CD4-positive, alpha-beta memory T cell (primary cell): ENCODE data around the gene PDSS2. TPM values are rescaled to one million over a fixed set of nuclear protein-coding genes. Genes with fewer than 3 reads are reported as not detected.
A peak's percentile ranks its signal among the peaks of the same experiment; 100 is the strongest.

ENCODE experiments used
- CTCF ChIA-PET: fragments of 350-600 bp; sonication (Branson Sonifier 250); formaldehyde crosslinking; loops from one replicate; lab custom pipeline; 2021; ENCODE audit warnings: inconsistent platforms; ENCODE audit not compliant: partially characterized antibody; lab: Charles Lee
- POLR2A ChIA-PET: fragments of 350-600 bp; sonication (Branson Sonifier 250); formaldehyde crosslinking; loops from one replicate; lab custom pipeline; 2021; ENCODE audit not compliant: partially characterized antibody; lab: Charles Lee
- DNase-seq, 5 donors: peaks; one replicate each; pipeline versions ENCODE4 v3.0.0 to v3.0.0-alpha.2; 2020 to 2022; ENCODE audit warnings: mixed read lengths in 1 of 5
- H3K27ac ChIP-seq: one replicate; pipeline ENCODE4 v1.7.0; 2013; ENCODE audit warnings: low read depth, low read length
- H3K27me3 ChIP-seq: 2 replicates; pipeline ENCODE4 v1.7.0; 2013; ENCODE audit warnings: mild to moderate bottlenecking, low read length, moderate library complexity; ENCODE audit not compliant: insufficient read depth
- H3K36me3 ChIP-seq: 2 replicates; pipeline ENCODE4 v1.7.0; 2013; ENCODE audit warnings: mild to moderate bottlenecking, low read length, moderate library complexity; ENCODE audit not compliant: insufficient read depth
- H3K4me1 ChIP-seq: 2 replicates; pipeline ENCODE4 v1.7.0; 2013; ENCODE audit warnings: mild to moderate bottlenecking, low read length, moderate library complexity; ENCODE audit not compliant: insufficient read depth
- H3K4me3 ChIP-seq, 2 donors: one replicate each; pipeline ENCODE4 v1.7.0; 2013; ENCODE audit warnings: low read length in 2 of 2, mild to moderate bottlenecking in 1 of 2
- H3K9me3 ChIP-seq, 2 donors: one replicate each; pipeline ENCODE4 v1.7.0; 2013; ENCODE audit warnings: low read length in 2 of 2, control low read depth in 1 of 2; ENCODE audit not compliant: control insufficient read depth in 1 of 2
- H3K27ac Mint-ChIP-seq, 7 donors: one replicate each; pipeline ENCODE4 v1.8.0; 2020 to 2021; ENCODE audit warnings: mixed read lengths in 7 of 7, mild to moderate bottlenecking in 6 of 7, inconsistent platforms in 3 of 7, moderate library complexity in 3 of 7
- H3K27me3 Mint-ChIP-seq, 2 donors: one replicate each; pipeline ENCODE4 v1.8.0; 2020 to 2021; ENCODE audit warnings: mixed read lengths in 2 of 2
- H3K36me3 Mint-ChIP-seq, 2 donors: one replicate each; pipeline ENCODE4 v1.8.0; 2020 to 2021; ENCODE audit warnings: mixed read lengths in 2 of 2, inconsistent platforms in 1 of 2, mild to moderate bottlenecking in 1 of 2
- H3K4me1 Mint-ChIP-seq, 4 donors: one replicate each; pipeline ENCODE4 v1.8.0; 2020 to 2021; ENCODE audit warnings: mixed read lengths in 4 of 4, mild to moderate bottlenecking in 1 of 4
- H3K4me3 Mint-ChIP-seq, 8 donors: one replicate each; pipeline ENCODE4 v1.8.0; 2020 to 2021; ENCODE audit warnings: mixed read lengths in 8 of 8, mild to moderate bottlenecking in 7 of 8, moderate library complexity in 6 of 8, inconsistent platforms in 3 of 8
- H3K9me3 Mint-ChIP-seq, 8 donors: one replicate each; pipeline ENCODE4 v1.8.0; 2020 to 2021; ENCODE audit warnings: mixed read lengths in 8 of 8, mild to moderate bottlenecking in 5 of 8, inconsistent platforms in 3 of 8, moderate library complexity in 1 of 8
- intact Hi-C: fragments of 100-400 bp; cut with micrococcal nuclease; formaldehyde crosslinking; loops from one replicate; pipeline ENCODE4 v1.15.1; 2023
- polyA plus RNA-seq, 2 donors: library from polyadenylated mRNA; unstranded; fragments of 300-500 nt; fragmentation: Illumina TruSeq; gene quantifications; one replicate each; pipeline ENCODE4 v1.2.3, GENCODE V29; 2021
- total RNA-seq, 2 experiments: library from RNA; stranded (reverse); gene quantifications; one replicate each; pipeline ENCODE4 v1.2.3, GENCODE V29; 2021

Gene PDSS2
- total and polyA plus RNA-seq, 4 experiments from 2014 or later, result 10.0 to 14.3 (median 12.2) TPM

- Mint-ChIP-seq H3K9me3 (peaks cover 0 to 25% (median 18%) of the 10 kb centered on the region in 8 donors), H3K4me3 (no peak overlapping the region), H3K27me3 (no peaks in the 10 kb centered on the region), H3K27ac (no peak overlapping the region), H3K36me3 (peaks cover 18 to 41% of the 10 kb centered on the region in 2 donors), H3K4me1 (peaks cover 0 to 9% (median 5%) of the 10 kb centered on the region in 4 donors)
- H3K4me1 ChIP-seq, result no peaks in the 10 kb centered on the region
- no peaks in the 10 kb centered on the region for H3K9me3 ChIP-seq
- no peaks in the 10 kb centered on the region for H3K36me3 ChIP-seq
- POLR2A ChIA-PET, result no interaction called here
- H3K27ac ChIP-seq, result no peak overlapping the region
- no peaks in the 10 kb centered on the region for H3K27me3 ChIP-seq
- no peak for DNase-seq
- CTCF ChIA-PET, result no interaction called here
- intact Hi-C loops, result no loop called here
- no peak overlapping the region for H3K4me3 ChIP-seq
These were observed 69.3 kb downstream of the PDSS2 start for GRCh38 chr6:107390056-107390455.

- no peak overlapping the region for H3K4me3 Mint-ChIP-seq
- intact Hi-C loops, result no loop called here
- H3K36me3 Mint-ChIP-seq, result peaks cover 4 to 22% of the 10 kb centered on the region in 2 donors
These were observed 72.5 kb downstream of the PDSS2 start for GRCh38 chr6:107386904-107387303.

GRCh38 chr6:107386340-107386739 is 73.0 kb downstream of the PDSS2 start:
- no peak overlapping the region for H3K4me3 ChIP-seq
- Mint-ChIP-seq H3K9me3 (peaks cover 0 to 3% (median 0%) of the 10 kb centered on the region in 8 donors), H3K27me3 (no peaks in the 10 kb centered on the region), H3K27ac (no peak overlapping the region), H3K4me3 (no peak overlapping the region), H3K36me3 (peaks cover 4 to 22% of the 10 kb centered on the region in 2 donors), H3K4me1 (peaks cover 0 to 13% (median 5%) of the 10 kb centered on the region in 4 donors)
- ChIA-PET POLR2A (no interaction called here), CTCF (no interaction called here)
- intact Hi-C loops, result no loop called here
- no peak for DNase-seq
- no peaks in the 10 kb centered on the region for H3K36me3 ChIP-seq
- H3K27me3 ChIP-seq, result no peaks in the 10 kb centered on the region
- H3K4me1 ChIP-seq, result no peaks in the 10 kb centered on the region
- H3K9me3 ChIP-seq, result no peaks in the 10 kb centered on the region
- H3K27ac ChIP-seq, result no peak overlapping the region

More at GRCh38 chr6:107386904-107387303, 72.5 kb downstream of the PDSS2 start:
- POLR2A ChIA-PET, result no interaction called here
- H3K9me3 Mint-ChIP-seq, result peaks cover 0 to 3% (median 0%) of the 10 kb centered on the region in 8 donors
- H3K36me3 ChIP-seq, result no peaks in the 10 kb centered on the region
- H3K27me3 ChIP-seq, result no peaks in the 10 kb centered on the region
- H3K4me1 ChIP-seq, result no peaks in the 10 kb centered on the region
- CTCF ChIA-PET, result no interaction called here
- no peak for DNase-seq
- no peak overlapping the region for H3K4me3 ChIP-seq
- peak overlapping the region in 4 of 7 donors; percentile 13 to 44 (median 27) for H3K27ac Mint-ChIP-seq
- no peak overlapping the region for H3K27ac ChIP-seq
- H3K9me3 ChIP-seq, result no peaks in the 10 kb centered on the region
- H3K27me3 Mint-ChIP-seq, result no peaks in the 10 kb centered on the region
- peaks cover 0 to 13% (median 5%) of the 10 kb centered on the region in 4 donors for H3K4me1 Mint-ChIP-seq

- Mint-ChIP-seq H3K4me3 (no peak overlapping the region), H3K36me3 (peaks cover 10 to 16% of the 10 kb centered on the region in 2 donors), H3K4me1 (peaks cover 0 to 13% (median 3%) of the 10 kb centered on the region in 4 donors), H3K27me3 (no peaks in the 10 kb centered on the region), H3K9me3 (peaks cover 0 to 10% (median 5%) of the 10 kb centered on the region in 8 donors), H3K27ac (no peak overlapping the region)
- intact Hi-C loops, result no loop called here
- H3K4me3 ChIP-seq, result no peak overlapping the region
- no peaks in the 10 kb centered on the region for H3K27me3 ChIP-seq
- H3K36me3 ChIP-seq, result no peaks in the 10 kb centered on the region
- H3K27ac ChIP-seq, result no peak overlapping the region
- no peaks in the 10 kb centered on the region for H3K9me3 ChIP-seq
- POLR2A ChIA-PET, result no interaction called here
- CTCF ChIA-PET, result no interaction called here
- no peaks in the 10 kb centered on the region for H3K4me1 ChIP-seq
- no peak for DNase-seq
These were observed 75.7 kb downstream of the PDSS2 start for GRCh38 chr6:107383705-107384104.

GRCh38 chr6:107374264-107374663 is 85.1 kb downstream of the PDSS2 start:
- DNase-seq, result no peak
- no peak overlapping the region for H3K4me3 Mint-ChIP-seq
- intact Hi-C loops, result no loop called here
- Histone ChIP-seq H3K36me3 (no peaks in the 10 kb centered on the region), H3K9me3 (no peaks in the 10 kb centered on the region), H3K4me1 (no peaks in the 10 kb centered on the region), H3K27ac (no peak overlapping the region), H3K27me3 (no peaks in the 10 kb centered on the region), H3K4me3 (no peak overlapping the region)
- no peaks in the 10 kb centered on the region for H3K27me3 Mint-ChIP-seq
- H3K36me3 Mint-ChIP-seq, result peaks cover 12 to 34% of the 10 kb centered on the region in 2 donors
- no peak overlapping the region for H3K27ac Mint-ChIP-seq
- peaks cover 0 to 1% (median 0%) of the 10 kb centered on the region in 4 donors for H3K4me1 Mint-ChIP-seq
- CTCF ChIA-PET, result no interaction called here
- POLR2A ChIA-PET, result no interaction called here
- peaks cover 0 to 15% (median 3%) of the 10 kb centered on the region in 8 donors for H3K9me3 Mint-ChIP-seq

GRCh38 chr6:107369493-107369892 is 89.9 kb downstream of the PDSS2 start:
- no peak for DNase-seq
- Mint-ChIP-seq H3K4me3 (no peak overlapping the region), H3K9me3 (no peaks in the 10 kb centered on the region), H3K27ac (peak overlapping the region in 2 of 7 donors; percentile 11), H3K27me3 (no peaks in the 10 kb centered on the region), H3K36me3 (peaks cover 3 to 11% of the 10 kb centered on the region in 2 donors), H3K4me1 (peaks cover 0 to 2% (median 0%) of the 10 kb centered on the region in 4 donors)
- Histone ChIP-seq H3K9me3 (no peaks in the 10 kb centered on the region), H3K27ac (no peak overlapping the region), H3K36me3 (no peaks in the 10 kb centered on the region), H3K4me1 (no peaks in the 10 kb centered on the region), H3K27me3 (no peaks in the 10 kb centered on the region), H3K4me3 (no peak overlapping the region)
- POLR2A ChIA-PET, result no interaction called here
- intact Hi-C loops, result no loop called here
- CTCF ChIA-PET, result no interaction called here

GRCh38 chr6:107368471-107368870 is 90.9 kb downstream of the PDSS2 start:
- ChIA-PET POLR2A (no interaction called here), CTCF (no interaction called here)
- no peaks in the 10 kb centered on the region for H3K27me3 Mint-ChIP-seq
- Histone ChIP-seq H3K36me3 (no peaks in the 10 kb centered on the region), H3K27me3 (no peaks in the 10 kb centered on the region), H3K9me3 (no peaks in the 10 kb centered on the region), H3K27ac (no peak overlapping the region), H3K4me3 (no peak overlapping the region), H3K4me1 (no peaks in the 10 kb centered on the region)
- no peak overlapping the region for H3K4me3 Mint-ChIP-seq
- peaks cover 0 to 2% (median 0%) of the 10 kb centered on the region in 4 donors for H3K4me1 Mint-ChIP-seq
- H3K36me3 Mint-ChIP-seq, result peaks cover 7 to 17% of the 10 kb centered on the region in 2 donors
- no peak overlapping the region for H3K27ac Mint-ChIP-seq
- DNase-seq, result no peak
- H3K9me3 Mint-ChIP-seq, result peaks cover 0 to 5% (median 0%) of the 10 kb centered on the region in 8 donors
- intact Hi-C loops, result no loop called here
